Neural cell (in vitro differentiated cells): ENCODE data around the gene TPSAB1. TPM values are rescaled to one million over a fixed set of nuclear protein-coding genes. Genes with fewer than 3 reads are reported as not detected.

Experiments
- H2AFZ ChIP-seq: fragments of 200-600, 300-800 bp; sonication (generic), shearing (Covaris generic); 2 replicates; pipeline ENCODE4 v1.6.0; 2014; ENCODE audit warnings: low read depth, mild to moderate bottlenecking, antibody characterized with exemption, low read length, moderate library complexity
- H3F3A ChIP-seq: fragments of 200-600 bp; shearing (Covaris generic); 2 replicates; pipeline ENCODE4 v1.6.1; 2016; ENCODE audit warnings: mild to moderate bottlenecking, moderate library complexity, mixed read lengths, antibody characterized with exemption, low read length; ENCODE audit not compliant: insufficient read depth, poor library complexity, severe bottlenecking
- H3K27ac ChIP-seq: fragments of 200-600, 300-800 bp; sonication (generic), shearing (Covaris generic); 2 replicates; pipeline ENCODE4 v1.5.1; 2014; ENCODE audit warnings: mild to moderate bottlenecking, low read length, moderate library complexity
- H3K27me3 ChIP-seq: fragments of 300-800, 200-600 bp; sonication (generic), shearing (Covaris generic); 2 replicates; pipeline ENCODE4 v1.6.0; 2014; ENCODE audit warnings: mild to moderate bottlenecking, low read depth, low read length, moderate library complexity; ENCODE audit not compliant: insufficient read depth
- H3K36me3 ChIP-seq: fragments of 300-800, 200-600 bp; sonication (generic), shearing (Covaris generic); 2 replicates; pipeline ENCODE4 v1.5.1; 2014; ENCODE audit warnings: mild to moderate bottlenecking, antibody characterized with exemption, low read length, moderate library complexity; ENCODE audit not compliant: insufficient read depth
- H3K4me2 ChIP-seq: fragments of 300-800, 200-600 bp; sonication (generic), shearing (Covaris generic); 2 replicates; pipeline ENCODE4 v1.6.0; 2014; ENCODE audit warnings: mild to moderate bottlenecking, low read length
- H3K4me3 ChIP-seq: fragments of 300-800, 200-600 bp; sonication (generic), shearing (Covaris generic); 2 replicates; pipeline ENCODE4 v1.5.1; 2014; ENCODE audit warnings: mild to moderate bottlenecking, low read length, moderate library complexity
- H3K79me2 ChIP-seq: fragments of 200-600 bp; shearing (Covaris generic); replicated peaks from 2 replicates; pipeline ENCODE4 v1.6.0; 2014; ENCODE audit warnings: mild to moderate bottlenecking, low read length, moderate library complexity; ENCODE audit not compliant: insufficient read depth
- H3K9ac ChIP-seq: fragments of 300-800, 200-600 bp; sonication (generic), shearing (Covaris generic); 2 replicates; pipeline ENCODE4 v1.6.1; 2016; ENCODE audit warnings: mild to moderate bottlenecking, low read length, mixed read lengths
- H3K9me2 ChIP-seq: fragments of 200-600 bp; shearing (Covaris generic); 2 replicates; pipeline ENCODE4 v1.6.1; 2016; ENCODE audit warnings: mild to moderate bottlenecking, low read length, mixed read lengths; ENCODE audit not compliant: insufficient read depth
- H3K9me3 ChIP-seq: fragments of 200-600, 300-800 bp; sonication (generic), shearing (Covaris generic); 2 replicates; pipeline ENCODE4 v1.6.1; 2016; ENCODE audit warnings: mild to moderate bottlenecking, mixed run types, low read length, moderate library complexity, mixed read lengths
- H4K20me1 ChIP-seq: fragments of 200-600 bp; shearing (Covaris generic); 2 replicates; pipeline ENCODE4 v1.6.1; 2016; ENCODE audit warnings: mild to moderate bottlenecking, mixed run types; ENCODE audit not compliant: insufficient read depth
- EP300 ChIP-seq: fragments of 450-650 bp; conservative IDR thresholded peaks from 2 replicates; pipeline ENCODE4 v1.6.1; 2014; ENCODE audit warnings: antibody characterized with exemption, mild to moderate bottlenecking, moderate library complexity; ENCODE audit not compliant: poor library complexity, severe bottlenecking
- EZH2 ChIP-seq: fragments of 200-600, 300-800 bp; shearing (Covaris generic), sonication (generic); IDR thresholded peaks from 2 replicates; pipeline ENCODE4 v1.6.1; 2014; ENCODE audit warnings: antibody characterized with exemption, low read length, borderline replicate concordance, mild to moderate bottlenecking; ENCODE audit not compliant: insufficient read depth, poor library complexity, severe bottlenecking
- MXI1 ChIP-seq: fragments of 450-650 bp; conservative IDR thresholded peaks from 2 replicates; pipeline ENCODE4 v1.6.1; 2014; ENCODE audit warnings: antibody characterized with exemption, mild to moderate bottlenecking; ENCODE audit not compliant: poor library complexity, severe bottlenecking
- POLR2AphosphoS5 ChIP-seq: IDR thresholded peaks from 2 replicates; pipeline ENCODE4 v1.6.1; 2012
- RAD21 ChIP-seq: fragments of 450-650 bp; conservative IDR thresholded peaks from 2 replicates; pipeline ENCODE4 v1.6.1; 2014; ENCODE audit warnings: antibody characterized with exemption, mild to moderate bottlenecking, moderate library complexity
- SMC3 ChIP-seq: fragments of 450-650 bp; conservative IDR thresholded peaks from 2 replicates; pipeline ENCODE4 v1.6.1; 2014; ENCODE audit warnings: antibody characterized with exemption, mild to moderate bottlenecking, moderate library complexity; ENCODE audit not compliant: poor library complexity
- TAF1 ChIP-seq: IDR thresholded peaks from 2 replicates; pipeline ENCODE4 v1.6.1; 2012; ENCODE audit warnings: low read depth
- polyA plus RNA-seq: library from polyadenylated mRNA; depleted of rRNA; stranded (reverse); fragments of >200 nt; gene quantifications from 2 replicates; pipeline ENCODE4 v1.2.3, GENCODE V29; 2014
- TF ChIP-seq, protein P1 (sequence below): IDR thresholded peaks from 2 replicates; pipeline ENCODE4 v1.6.1; 2012; ENCODE audit warnings: borderline replicate concordance
- TF ChIP-seq, protein P2 (sequence below): fragments of 450-650 bp; IDR thresholded peaks from 2 replicates; pipeline ENCODE4 v1.5.1; 2014; ENCODE audit warnings: antibody characterized with exemption, mild to moderate bottlenecking, moderate library complexity; ENCODE audit not compliant: poor library complexity, severe bottlenecking

TPSAB1 gene
- polyA plus RNA-seq, 1 donor from 2014 or later: not detected

DNA sequence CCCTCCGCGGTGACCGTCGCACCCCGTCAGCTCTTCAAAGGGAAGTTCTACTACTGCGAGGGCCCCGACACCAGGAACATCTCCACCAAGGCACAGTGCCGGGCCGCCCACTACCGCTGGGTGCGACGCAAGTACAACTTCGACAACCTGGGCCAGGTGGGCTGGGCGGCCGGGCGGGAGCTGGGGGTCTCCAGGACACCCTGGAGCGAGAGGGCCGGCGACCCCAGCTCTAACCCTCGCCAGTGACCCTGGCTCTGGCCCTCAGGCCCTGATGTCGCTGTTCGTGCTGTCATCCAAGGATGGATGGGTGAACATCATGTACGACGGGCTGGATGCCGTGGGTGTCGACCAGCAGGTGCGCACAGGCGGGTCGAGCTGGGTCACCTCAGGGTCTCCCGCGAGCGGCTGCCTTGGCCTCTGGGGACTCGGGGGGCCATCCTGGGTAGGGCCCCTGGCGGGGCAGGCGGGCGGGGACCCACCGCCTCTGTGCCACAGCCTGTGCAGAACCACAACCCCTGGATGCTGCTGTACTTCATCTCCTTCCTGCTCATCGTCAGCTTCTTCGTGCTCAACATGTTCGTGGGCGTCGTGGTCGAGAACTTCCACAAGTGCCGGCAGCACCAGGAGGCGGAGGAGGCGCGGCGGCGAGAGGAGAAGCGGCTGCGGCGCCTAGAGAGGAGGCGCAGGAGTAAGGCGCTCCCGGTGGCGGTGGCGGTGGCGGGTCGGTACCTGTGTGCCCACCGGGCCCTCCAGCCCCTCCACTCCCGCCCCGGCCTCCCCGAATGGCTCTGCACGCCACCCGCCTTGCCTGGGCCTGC is 28.8 kb upstream of the TPSAB1 start:
- no peaks in the 10 kb centered on the region for H4K20me1 ChIP-seq
- H3K36me3 ChIP-seq: no peaks in the 10 kb centered on the region
- no peaks in the 10 kb centered on the region for H3K27me3 ChIP-seq
- no peaks in the 10 kb centered on the region for H3K9me2 ChIP-seq
- no peak overlapping the region for H2AFZ ChIP-seq
- no peak overlapping the region for H3K9ac ChIP-seq
- H3K4me3 ChIP-seq: no peak overlapping the region
- H3K9me3 ChIP-seq: no peaks in the 10 kb centered on the region
- no peak overlapping the region for H3K4me2 ChIP-seq
- no peak overlapping the region for H3K27ac ChIP-seq
- TF ChIP-seq TAF1 (no peak), MXI1 (no peak), SMC3 (no peak), EP300 (no peak), POLR2AphosphoS5 (no peak), RAD21 (no peak), EZH2 (no peak)
- TF ChIP-seq, protein P1, sequence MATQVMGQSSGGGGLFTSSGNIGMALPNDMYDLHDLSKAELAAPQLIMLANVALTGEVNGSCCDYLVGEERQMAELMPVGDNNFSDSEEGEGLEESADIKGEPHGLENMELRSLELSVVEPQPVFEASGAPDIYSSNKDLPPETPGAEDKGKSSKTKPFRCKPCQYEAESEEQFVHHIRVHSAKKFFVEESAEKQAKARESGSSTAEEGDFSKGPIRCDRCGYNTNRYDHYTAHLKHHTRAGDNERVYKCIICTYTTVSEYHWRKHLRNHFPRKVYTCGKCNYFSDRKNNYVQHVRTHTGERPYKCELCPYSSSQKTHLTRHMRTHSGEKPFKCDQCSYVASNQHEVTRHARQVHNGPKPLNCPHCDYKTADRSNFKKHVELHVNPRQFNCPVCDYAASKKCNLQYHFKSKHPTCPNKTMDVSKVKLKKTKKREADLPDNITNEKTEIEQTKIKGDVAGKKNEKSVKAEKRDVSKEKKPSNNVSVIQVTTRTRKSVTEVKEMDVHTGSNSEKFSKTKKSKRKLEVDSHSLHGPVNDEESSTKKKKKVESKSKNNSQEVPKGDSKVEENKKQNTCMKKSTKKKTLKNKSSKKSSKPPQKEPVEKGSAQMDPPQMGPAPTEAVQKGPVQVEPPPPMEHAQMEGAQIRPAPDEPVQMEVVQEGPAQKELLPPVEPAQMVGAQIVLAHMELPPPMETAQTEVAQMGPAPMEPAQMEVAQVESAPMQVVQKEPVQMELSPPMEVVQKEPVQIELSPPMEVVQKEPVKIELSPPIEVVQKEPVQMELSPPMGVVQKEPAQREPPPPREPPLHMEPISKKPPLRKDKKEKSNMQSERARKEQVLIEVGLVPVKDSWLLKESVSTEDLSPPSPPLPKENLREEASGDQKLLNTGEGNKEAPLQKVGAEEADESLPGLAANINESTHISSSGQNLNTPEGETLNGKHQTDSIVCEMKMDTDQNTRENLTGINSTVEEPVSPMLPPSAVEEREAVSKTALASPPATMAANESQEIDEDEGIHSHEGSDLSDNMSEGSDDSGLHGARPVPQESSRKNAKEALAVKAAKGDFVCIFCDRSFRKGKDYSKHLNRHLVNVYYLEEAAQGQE: no peak
- TF ChIP-seq, protein P2, sequence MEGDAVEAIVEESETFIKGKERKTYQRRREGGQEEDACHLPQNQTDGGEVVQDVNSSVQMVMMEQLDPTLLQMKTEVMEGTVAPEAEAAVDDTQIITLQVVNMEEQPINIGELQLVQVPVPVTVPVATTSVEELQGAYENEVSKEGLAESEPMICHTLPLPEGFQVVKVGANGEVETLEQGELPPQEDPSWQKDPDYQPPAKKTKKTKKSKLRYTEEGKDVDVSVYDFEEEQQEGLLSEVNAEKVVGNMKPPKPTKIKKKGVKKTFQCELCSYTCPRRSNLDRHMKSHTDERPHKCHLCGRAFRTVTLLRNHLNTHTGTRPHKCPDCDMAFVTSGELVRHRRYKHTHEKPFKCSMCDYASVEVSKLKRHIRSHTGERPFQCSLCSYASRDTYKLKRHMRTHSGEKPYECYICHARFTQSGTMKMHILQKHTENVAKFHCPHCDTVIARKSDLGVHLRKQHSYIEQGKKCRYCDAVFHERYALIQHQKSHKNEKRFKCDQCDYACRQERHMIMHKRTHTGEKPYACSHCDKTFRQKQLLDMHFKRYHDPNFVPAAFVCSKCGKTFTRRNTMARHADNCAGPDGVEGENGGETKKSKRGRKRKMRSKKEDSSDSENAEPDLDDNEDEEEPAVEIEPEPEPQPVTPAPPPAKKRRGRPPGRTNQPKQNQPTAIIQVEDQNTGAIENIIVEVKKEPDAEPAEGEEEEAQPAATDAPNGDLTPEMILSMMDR: no peak
- H3F3A ChIP-seq: no peaks in the 10 kb centered on the region
- no peaks in the 10 kb centered on the region for H3K79me2 ChIP-seq

DNA sequence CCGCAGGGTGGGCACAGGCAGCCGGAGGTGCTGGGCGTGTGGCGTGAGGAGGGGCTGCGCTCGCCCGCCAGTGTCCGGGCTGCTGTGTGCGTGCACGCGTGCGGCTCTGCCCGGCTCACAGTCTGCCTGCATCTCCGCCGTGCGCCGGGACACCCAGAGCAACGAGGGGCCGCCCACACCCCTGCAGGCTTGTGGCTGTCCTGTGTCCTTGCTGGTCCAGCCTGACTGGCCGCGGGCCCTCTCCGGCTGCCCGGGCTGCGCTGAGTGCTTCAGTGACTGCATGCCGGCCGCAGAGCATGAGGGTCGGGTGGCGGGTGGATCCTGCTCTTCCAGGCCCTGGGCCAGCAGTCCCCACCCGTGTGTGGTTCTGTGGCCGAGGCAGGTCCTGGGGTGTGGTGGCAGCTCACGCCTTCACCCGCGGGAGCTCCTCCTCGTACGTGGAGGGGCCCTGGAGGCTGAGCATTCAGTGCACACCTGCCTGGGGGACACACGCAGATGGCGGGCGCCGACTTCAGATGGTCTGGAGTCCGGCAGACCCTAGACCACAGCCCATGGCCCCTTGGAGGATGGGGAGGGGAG is 27.8 kb upstream of the TPSAB1 start:
- no peaks in the 10 kb centered on the region for H3K9me2 ChIP-seq
- no peaks in the 10 kb centered on the region for H3K79me2 ChIP-seq
- no peaks in the 10 kb centered on the region for H4K20me1 ChIP-seq
- H3K4me2 ChIP-seq: no peak overlapping the region
- no peaks in the 10 kb centered on the region for H3F3A ChIP-seq
- no peaks in the 10 kb centered on the region for H3K27me3 ChIP-seq
- H3K9ac ChIP-seq: no peak overlapping the region
- H3K36me3 ChIP-seq: no peaks in the 10 kb centered on the region
- H3K4me3 ChIP-seq: no peak overlapping the region
- no peaks in the 10 kb centered on the region for H3K9me3 ChIP-seq
- no peak overlapping the region for H2AFZ ChIP-seq
- H3K27ac ChIP-seq: no peak overlapping the region
- no peak for TF ChIP-seq RAD21
- no peak for TF ChIP-seq SMC3
- TF ChIP-seq TAF1: no peak
- no peak for TF ChIP-seq POLR2AphosphoS5
- TF ChIP-seq, protein P1: no peak
- no peak for TF ChIP-seq EZH2
- TF ChIP-seq, protein P2: no peak
- no peak for TF ChIP-seq MXI1
- no peak for TF ChIP-seq EP300
